Lower leg skin (tissue), 3 donors: Measurements from ENCODE around the gene ZDHHC22.

Experiments used
- CTCF ChIP-seq, 3 donors: fragments of 450-650 bp; IDR thresholded peaks; one replicate each; pipeline ENCODE4 v1.5.1; 2016; ENCODE audit warnings: antibody characterized with exemption in 3 of 3, mild to moderate bottlenecking in 3 of 3, moderate library complexity in 2 of 3
- POLR2A ChIP-seq, 2 donors: fragments of 450-650 bp; IDR thresholded peaks; one replicate each; pipeline ENCODE4 v1.6.1; 2016 to 2017; ENCODE audit warnings: antibody characterized with exemption in 2 of 2, mild to moderate bottlenecking in 1 of 2, moderate library complexity in 1 of 2

- TF ChIP-seq CTCF (IDR thresholded peaks at IDR 0.05): no peak
- TF ChIP-seq POLR2A (IDR thresholded peaks at IDR 0.05): no peak
Observed at GRCh38 chr14:77088645-77089044, 52.9 kb downstream of the ZDHHC22 start.
